Progenitor cell of endocrine pancreas (in vitro differentiated cells): ENCODE measurements around the gene DHDH. TPM values are rescaled to one million over a fixed set of nuclear protein-coding genes. Genes with fewer than 3 reads are reported as not detected.

Experiments
- DNase-seq: peaks from one replicate; pipeline ENCODE4 v3.0.0; 2021; ENCODE audit warnings: low spot score; ENCODE audit not compliant: unreplicated experiment
- H3K27ac Mint-ChIP-seq: 2 replicates; pipeline ENCODE4 v1.8.0; 2021; ENCODE audit warnings: mild to moderate bottlenecking, moderate library complexity, mixed read lengths
- H3K27me3 Mint-ChIP-seq: 2 replicates; pipeline ENCODE4 v1.8.0; 2021; ENCODE audit warnings: mixed read lengths
- H3K36me3 Mint-ChIP-seq: 2 replicates; pipeline ENCODE4 v1.8.0; 2022; ENCODE audit warnings: mixed read lengths; ENCODE audit not compliant: insufficient read depth
- H3K4me1 Mint-ChIP-seq: 2 replicates; pipeline ENCODE4 v1.8.0; 2021; ENCODE audit warnings: low read depth, mixed read lengths
- H3K4me3 Mint-ChIP-seq: 2 replicates; pipeline ENCODE4 v1.8.0; 2021; ENCODE audit warnings: low read depth, mild to moderate bottlenecking, moderate library complexity, mixed read lengths
- H3K9me3 Mint-ChIP-seq: 2 replicates; pipeline ENCODE4 v1.8.0; 2021; ENCODE audit warnings: low read depth, mixed read lengths
- CTCF ChIP-seq: fragments of 200-600 bp; sonication (generic); IDR thresholded peaks from one replicate; pipeline ENCODE4 v1.5.0; 2021; ENCODE audit warnings: antibody characterized with exemption, mild to moderate bottlenecking; ENCODE audit not compliant: unreplicated experiment
- total RNA-seq: library from RNA; stranded (reverse); gene quantifications from 2 replicates; pipeline ENCODE4 v1.2.1, GENCODE V29; 2021

The DHDH gene
- total RNA-seq, 1 donor from 2014 or later, result 1.8 TPM

GRCh38 chr19:48935864-48936263 lies 2.4 kb downstream of the DHDH start:
- Mint-ChIP-seq H3K27ac (no peak overlapping the region), H3K9me3 (no peaks in the 10 kb centered on the region), H3K27me3 (peaks cover 29% of the 10 kb centered on the region), H3K36me3 (peaks cover 1% of the 10 kb centered on the region), H3K4me3 (no peak overlapping the region), H3K4me1 (peaks cover 7% of the 10 kb centered on the region)
- no peak for DNase-seq
- no peak for TF ChIP-seq CTCF

GRCh38 chr19:48938256-48938655 lies 4.8 kb downstream of the DHDH start:
- peaks cover 6% of the 10 kb centered on the region for H3K4me1 Mint-ChIP-seq
- H3K36me3 Mint-ChIP-seq, result peaks cover 2% of the 10 kb centered on the region
- no peak for DNase-seq
- peaks cover 16% of the 10 kb centered on the region for H3K27me3 Mint-ChIP-seq
- TF ChIP-seq CTCF, result no peak
- no peaks in the 10 kb centered on the region for H3K9me3 Mint-ChIP-seq
- no peak overlapping the region for H3K4me3 Mint-ChIP-seq
- H3K27ac Mint-ChIP-seq, result no peak overlapping the region

- Mint-ChIP-seq H3K4me1 (no peaks in the 10 kb centered on the region), H3K36me3 (peaks cover 2% of the 10 kb centered on the region), H3K9me3 (no peaks in the 10 kb centered on the region), H3K27me3 (no peaks in the 10 kb centered on the region), H3K4me3 (no peak overlapping the region), H3K27ac (no peak overlapping the region)
- no peak for TF ChIP-seq CTCF
- DNase-seq, result no peak
These were observed 7.4 kb downstream of the DHDH start for GRCh38 chr19:48940902-48941301.

GRCh38 chr19:48943081-48943480 lies 9.6 kb downstream of the DHDH start:
- no peak for DNase-seq

GRCh38 chr19:48945415-48945814 lies 11.9 kb downstream of the DHDH start:
- Mint-ChIP-seq H3K4me1 (no peaks in the 10 kb centered on the region), H3K36me3 (peaks cover 1% of the 10 kb centered on the region), H3K27me3 (no peaks in the 10 kb centered on the region), H3K4me3 (no peak overlapping the region), H3K27ac (no peak overlapping the region), H3K9me3 (no peaks in the 10 kb centered on the region)
- no peak for TF ChIP-seq CTCF
- DNase-seq, result no peak

More at GRCh38 chr19:48943081-48943480, 9.6 kb downstream of the DHDH start:
- Mint-ChIP-seq H3K36me3 (peaks cover 1% of the 10 kb centered on the region), H3K4me3 (no peak overlapping the region), H3K27ac (no peak overlapping the region), H3K4me1 (no peaks in the 10 kb centered on the region), H3K9me3 (no peaks in the 10 kb centered on the region), H3K27me3 (no peaks in the 10 kb centered on the region)
- no peak for TF ChIP-seq CTCF
